H9 (cell line): Measurements from ENCODE around the gene SLC44A3. TPM values are rescaled to one million over a fixed set of nuclear protein-coding genes. Genes with fewer than 3 reads are reported as not detected.

Experiments used
- DNase-seq: peaks from one replicate; pipeline ENCODE4 v3.0.0-alpha.2; 2017
- H2AFZ ChIP-seq: one replicate; pipeline ENCODE4 v1.6.1; 2013; ENCODE audit warnings: mild to moderate bottlenecking, low read length, control low read depth, moderate library complexity
- H2AK5ac ChIP-seq: 2 replicates; pipeline ENCODE4 v1.6.1; 2013; ENCODE audit warnings: low read length, control low read depth, mixed read lengths; ENCODE audit not compliant: insufficient read length
- H2BK120ac ChIP-seq: one replicate; pipeline ENCODE4 v1.6.1; 2013; ENCODE audit warnings: low read depth, mild to moderate bottlenecking, low read length, control low read depth, inconsistent platforms; ENCODE audit not compliant: poor library complexity, severe bottlenecking
- H2BK12ac ChIP-seq: 2 replicates; pipeline ENCODE4 v1.6.1; 2013; ENCODE audit warnings: low read length, control low read depth, mixed read lengths, low read depth; ENCODE audit not compliant: insufficient read length
- H2BK15ac ChIP-seq: 2 replicates; pipeline ENCODE4 v1.6.1; 2013; ENCODE audit warnings: low read depth, low read length, control low read depth
- H2BK20ac ChIP-seq: one replicate; pipeline ENCODE4 v1.6.1; 2013; ENCODE audit warnings: low read depth, mild to moderate bottlenecking, low read length, control low read depth, inconsistent platforms; ENCODE audit not compliant: poor library complexity, severe bottlenecking
- H2BK5ac ChIP-seq: 2 replicates; pipeline ENCODE4 v1.6.1; 2013; ENCODE audit warnings: low read length, control low read depth, mixed read lengths; ENCODE audit not compliant: insufficient read length
- H3K14ac ChIP-seq: 2 replicates; pipeline ENCODE4 v1.6.1; 2013; ENCODE audit warnings: low read length, control low read depth; ENCODE audit not compliant: insufficient read depth
- H3K18ac ChIP-seq: 2 replicates; pipeline ENCODE4 v1.6.1; 2013; ENCODE audit warnings: low read depth, mild to moderate bottlenecking, mixed read lengths, low read length, control low read depth; ENCODE audit not compliant: insufficient read length
- H3K23ac ChIP-seq: 2 replicates; pipeline ENCODE4 v1.6.1; 2013; ENCODE audit warnings: low read length, control low read depth, mixed read lengths, low read depth; ENCODE audit not compliant: insufficient read length
- H3K23me2 ChIP-seq: 2 replicates; pipeline ENCODE4 v1.6.1; 2013; ENCODE audit warnings: low read depth, mild to moderate bottlenecking, mixed read lengths, low read length, control low read depth; ENCODE audit not compliant: insufficient read length, poor library complexity, severe bottlenecking
- H3K27ac ChIP-seq: 2 replicates; pipeline ENCODE4 v1.5.1; 2013; ENCODE audit warnings: low read length, control low read depth, mixed read lengths, low read depth; ENCODE audit not compliant: insufficient read length
- H3K27me3 ChIP-seq: 2 replicates; pipeline ENCODE4 v1.6.1; 2013; ENCODE audit warnings: low read length, control low read depth, inconsistent platforms; ENCODE audit not compliant: insufficient read depth
- H3K4ac ChIP-seq: 2 replicates; pipeline ENCODE4 v1.6.1; 2013; ENCODE audit warnings: low read depth, mild to moderate bottlenecking, control low read depth, inconsistent platforms, low read length, moderate library complexity
- H3K4me1 ChIP-seq: 2 replicates; pipeline ENCODE4 v1.6.1; 2013; ENCODE audit warnings: low read length, control low read depth, inconsistent platforms; ENCODE audit not compliant: insufficient read depth
- H3K4me2 ChIP-seq: 2 replicates; pipeline ENCODE4 v1.6.1; 2013; ENCODE audit warnings: low read length, control low read depth, mixed read lengths; ENCODE audit not compliant: insufficient read length, insufficient read depth
- H3K56ac ChIP-seq: 2 replicates; pipeline ENCODE4 v1.6.1; 2013; ENCODE audit warnings: low read depth, mild to moderate bottlenecking, mixed read lengths, low read length, control low read depth; ENCODE audit not compliant: insufficient read length
- H3K79me1 ChIP-seq: 2 replicates; pipeline ENCODE4 v1.6.1; 2013; ENCODE audit warnings: low read depth, mild to moderate bottlenecking, moderate library complexity, low read length, control low read depth, inconsistent platforms; ENCODE audit not compliant: insufficient read depth, poor library complexity, severe bottlenecking
- H3K79me2 ChIP-seq: 2 replicates; pipeline ENCODE4 v1.6.1; 2013; ENCODE audit warnings: low read length, control low read depth, inconsistent platforms; ENCODE audit not compliant: insufficient read depth
- H3K9ac ChIP-seq: 2 replicates; pipeline ENCODE4 v1.6.1; 2013; ENCODE audit warnings: low read length, control low read depth, mixed read lengths; ENCODE audit not compliant: insufficient read length; ENCODE audit errors: extremely low read depth
- H3K9me3 ChIP-seq: one replicate; pipeline ENCODE4 v1.6.1; 2013; ENCODE audit warnings: low read depth, low read length, inconsistent platforms; ENCODE audit not compliant: control insufficient read depth
- H3T11ph ChIP-seq: one replicate; pipeline ENCODE4 v1.6.1; 2013; ENCODE audit warnings: mild to moderate bottlenecking, low read length, control low read depth, inconsistent platforms
- H4K20me1 ChIP-seq: one replicate; pipeline ENCODE4 v1.6.1; 2013; ENCODE audit not compliant: control insufficient read depth, insufficient read length, insufficient read depth
- H4K5ac ChIP-seq: 2 replicates; pipeline ENCODE4 v1.6.1; 2013; ENCODE audit warnings: low read depth, mild to moderate bottlenecking, mixed read lengths, low read length, control low read depth; ENCODE audit not compliant: insufficient read length
- H4K8ac ChIP-seq: replicated peaks from 2 replicates; pipeline ENCODE4 v1.6.1; 2013; ENCODE audit warnings: low read length, control low read depth, mixed read lengths, low read depth; ENCODE audit not compliant: insufficient read length
- H4K91ac ChIP-seq: 2 replicates; pipeline ENCODE4 v1.6.1; 2013; ENCODE audit warnings: low read depth, mild to moderate bottlenecking, moderate library complexity, mixed read lengths, low read length, control low read depth; ENCODE audit not compliant: insufficient read length
- H3K27ac Mint-ChIP-seq, 3 experiments: 2 replicates in 2 of 3; 3 replicates in 1 of 3; pipeline ENCODE4 v1.8.0; 2020 to 2021; ENCODE audit warnings: mixed read lengths in 3 of 3, mild to moderate bottlenecking in 1 of 3, moderate library complexity in 1 of 3
- H3K27me3 Mint-ChIP-seq: 2 replicates; pipeline ENCODE4 v1.8.0; 2021; ENCODE audit warnings: low read depth, mild to moderate bottlenecking, moderate library complexity, mixed read lengths
- H3K36me3 Mint-ChIP-seq, 3 experiments: 2 replicates in 2 of 3; 3 replicates in 1 of 3; pipeline ENCODE4 v1.8.0; 2020 to 2021; ENCODE audit warnings: low read depth in 3 of 3, mixed read lengths in 3 of 3; ENCODE audit not compliant: insufficient read depth in 1 of 3
- H3K4me1 Mint-ChIP-seq, 2 experiments: 2 replicates each; pipeline ENCODE4 v1.8.0; 2020; ENCODE audit warnings: mixed read lengths in 2 of 2
- H3K4me3 Mint-ChIP-seq, 2 experiments: 2 replicates in 1 of 2; 3 replicates in 1 of 2; pipeline ENCODE4 v1.8.0; 2020 to 2021; ENCODE audit warnings: mild to moderate bottlenecking in 2 of 2, mixed read lengths in 2 of 2, moderate library complexity in 1 of 2
- H3K9me3 Mint-ChIP-seq, 2 experiments: 2 replicates in 1 of 2; 3 replicates in 1 of 2; pipeline ENCODE4 v1.8.0; 2020; ENCODE audit warnings: mild to moderate bottlenecking in 2 of 2, mixed read lengths in 2 of 2, moderate library complexity in 1 of 2
- whole genome bisulfite sequencing: extraction: QIAGEN DNeasy Blood & Tissue Kit; methylation state at CpG from one replicate; pipeline ENCODE4 v1.1.7; 2013; ENCODE audit warnings: missing lambda C conversion rate, low lambda C conversion rate, mixed read lengths; ENCODE audit not compliant: insufficient read length; ENCODE audit errors: extremely low coverage; 5-methylcytosine and 5-hydroxymethylcytosine counted together
- total RNA-seq: library from RNA; stranded (reverse); gene quantifications from 2 replicates; pipeline ENCODE4 v1.2.1, GENCODE V29; 2021
- TF ChIP-seq, protein P1 (sequence below): fragments of 200-600 bp; sonication (generic); conservative IDR thresholded peaks from 3 replicates; pipeline ENCODE4 v1.8.0; 2021; ENCODE audit warnings: antibody characterized with exemption, mild to moderate bottlenecking

Gene SLC44A3
- total RNA-seq, 1 experiment from 2014 or later: 5.5 TPM

DNA sequence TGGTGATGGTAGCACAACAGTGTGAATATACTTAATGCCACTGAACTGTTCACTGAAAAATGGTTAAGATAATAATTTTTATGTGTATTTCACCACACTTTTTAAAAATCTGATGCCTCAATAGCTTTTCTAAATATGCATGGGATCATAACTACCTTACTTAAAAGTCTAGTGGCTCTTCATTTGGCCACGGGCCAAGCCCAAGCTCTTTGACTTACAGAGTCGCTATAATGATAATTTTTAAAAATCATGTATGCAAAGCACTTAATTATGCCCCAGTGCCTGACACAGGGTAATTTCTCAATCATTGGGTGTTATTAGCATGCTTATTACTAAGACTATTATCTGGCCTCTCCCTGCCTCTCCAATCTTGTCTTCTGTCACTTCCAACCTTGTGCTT, 114.4 kb downstream of the SLC44A3 start:
- no peak overlapping the region for H3K27ac ChIP-seq

More for the DNA sequence above, 114.4 kb downstream of the SLC44A3 start:
- no peak overlapping the region for H4K91ac ChIP-seq
- H2BK20ac ChIP-seq: no peak overlapping the region
- H3K9me3 Mint-ChIP-seq: no peaks in the 10 kb centered on the region
- H3K79me2 ChIP-seq: no peaks in the 10 kb centered on the region
- H3K27ac Mint-ChIP-seq: peak overlapping the region in 1 of 3 experiments; percentile 52; a peak in 1 of 7 replicates
- no peak overlapping the region for H3K4ac ChIP-seq
- H3K4me1 ChIP-seq: peaks cover 8% of the 10 kb centered on the region; the same call in 1 of the 2 replicates
- no peak overlapping the region for H3K56ac ChIP-seq
- no peak overlapping the region for H3K4me2 ChIP-seq
- no peak overlapping the region for H2BK12ac ChIP-seq
- H3K9me3 ChIP-seq: no peaks in the 10 kb centered on the region
- WGBS: no CpG with 5 or more reads among the region's 2 CpGs
- no peak overlapping the region for H2AFZ ChIP-seq
- TF ChIP-seq, protein P1, sequence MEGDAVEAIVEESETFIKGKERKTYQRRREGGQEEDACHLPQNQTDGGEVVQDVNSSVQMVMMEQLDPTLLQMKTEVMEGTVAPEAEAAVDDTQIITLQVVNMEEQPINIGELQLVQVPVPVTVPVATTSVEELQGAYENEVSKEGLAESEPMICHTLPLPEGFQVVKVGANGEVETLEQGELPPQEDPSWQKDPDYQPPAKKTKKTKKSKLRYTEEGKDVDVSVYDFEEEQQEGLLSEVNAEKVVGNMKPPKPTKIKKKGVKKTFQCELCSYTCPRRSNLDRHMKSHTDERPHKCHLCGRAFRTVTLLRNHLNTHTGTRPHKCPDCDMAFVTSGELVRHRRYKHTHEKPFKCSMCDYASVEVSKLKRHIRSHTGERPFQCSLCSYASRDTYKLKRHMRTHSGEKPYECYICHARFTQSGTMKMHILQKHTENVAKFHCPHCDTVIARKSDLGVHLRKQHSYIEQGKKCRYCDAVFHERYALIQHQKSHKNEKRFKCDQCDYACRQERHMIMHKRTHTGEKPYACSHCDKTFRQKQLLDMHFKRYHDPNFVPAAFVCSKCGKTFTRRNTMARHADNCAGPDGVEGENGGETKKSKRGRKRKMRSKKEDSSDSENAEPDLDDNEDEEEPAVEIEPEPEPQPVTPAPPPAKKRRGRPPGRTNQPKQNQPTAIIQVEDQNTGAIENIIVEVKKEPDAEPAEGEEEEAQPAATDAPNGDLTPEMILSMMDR: no peak
- no peak overlapping the region for H3K4me3 Mint-ChIP-seq
- no peak overlapping the region for H2BK5ac ChIP-seq
- H3K23ac ChIP-seq: no peak overlapping the region
- H3K23me2 ChIP-seq: no peaks in the 10 kb centered on the region
- no peak overlapping the region for H4K8ac ChIP-seq
- H2BK15ac ChIP-seq: no peak overlapping the region
- H2BK120ac ChIP-seq: no peak overlapping the region
- H3K14ac ChIP-seq: no peak overlapping the region
- no peaks in the 10 kb centered on the region for H3K79me1 ChIP-seq
- no peak overlapping the region for H2AK5ac ChIP-seq
- peaks cover 7 to 11% (median 9%) of the 10 kb centered on the region in 3 experiments; a peak in 6 of 7 replicates for H3K36me3 Mint-ChIP-seq
- H3K27me3 Mint-ChIP-seq: no peaks in the 10 kb centered on the region
- no peak overlapping the region for H3K9ac ChIP-seq
- H3K18ac ChIP-seq: no peak overlapping the region
- H3K27me3 ChIP-seq: no peaks in the 10 kb centered on the region
- no peak overlapping the region for H3T11ph ChIP-seq
- DNase-seq: no peak
- no peak overlapping the region for H4K5ac ChIP-seq
- no peaks in the 10 kb centered on the region for H4K20me1 ChIP-seq
- peaks cover 38 to 43% of the 10 kb centered on the region in 2 experiments for H3K4me1 Mint-ChIP-seq
